Pancreas (tissue), 10 donors: ENCODE measurements around the gene FEZF2. TPM values are rescaled to one million over a fixed set of nuclear protein-coding genes. Genes with fewer than 3 reads are reported as not detected.

Source experiments
- ATAC-seq, 4 donors: fragments of 200-7000 bp; cut with Tn5 transposase; one replicate each; pipeline versions ENCODE4 v1.8.0 to v1.9.1; 2020; ENCODE audit warnings: mild to moderate bottlenecking in 4 of 4, moderate library complexity in 4 of 4
- DNase-seq, 6 donors: peaks; one replicate each; pipeline ENCODE4 v3.0.0-alpha.2; 2020
- FAIRE-seq: peaks from 2 replicates; lab custom pipeline; 2012; peaks lifted over from hg19 to GRCh38; lab: Jason Lieb, UNC
- H3K27ac ChIP-seq, 4 donors: fragments of 200-600 bp; sonication (generic); 1 replicate in 3 of 4; 2 replicates in 1 of 4; pipeline versions ENCODE4 v1.5.0 to v1.8.0; 2020
- H3K27me3 ChIP-seq, 4 donors: fragments of 200-600 bp; one replicate each; pipeline ENCODE4 v1.8.0; 2021
- H3K36me3 ChIP-seq, 3 donors: fragments of 200-600 bp; sonication (generic) in 1 of 3; one replicate each; pipeline versions ENCODE4 v1.5.0 to v1.8.0; 2020 to 2021
- H3K4me1 ChIP-seq, 3 donors: fragments of 200-600 bp; one replicate each; pipeline ENCODE4 v1.8.0; 2021
- H3K4me3 ChIP-seq, 4 donors: fragments of 200-600 bp; sonication (generic) in 2 of 4; one replicate each; pipeline versions ENCODE4 v1.5.0 to v1.8.0; 2020 to 2021
- H3K9me3 ChIP-seq, 4 donors: fragments of 200-600 bp; one replicate each; pipeline ENCODE4 v1.8.0; 2021
- CTCF ChIP-seq, 4 donors: fragments of 200-600 bp; sonication (generic) in 3 of 4; IDR thresholded peaks; one replicate each; pipeline versions ENCODE4 v1.5.0 to v1.8.0; 2021; ENCODE audit warnings: antibody characterized with exemption in 4 of 4
- WGBS, 2 donors: extraction: QIAGEN DNeasy Blood & Tissue Kit; methylation state at CpG; one replicate each; pipeline ENCODE4 v1.1.7; 2013; 5-methylcytosine and 5-hydroxymethylcytosine counted together
- intact Hi-C, 3 donors: fragments of 100-400 bp; cut with DNase I; formaldehyde crosslinking; loops; one replicate each; pipeline versions ENCODE4 v1.11.1 to v1.14.2; 2022
- polyA plus RNA-seq, 2 donors: library from polyadenylated mRNA; stranded (reverse); fragments of 200-250 nt; gene quantifications; one replicate each; pipeline ENCODE4 v1.2.3, GENCODE V29; 2013
- total RNA-seq, 6 donors: library from RNA; stranded (reverse); fragmentation: NEBNext Ultra II Directional in 4 of 6; extraction: Animal tissue kit (Norgen Biotek cat#: 25700) in 4 of 6; gene quantifications; one replicate each; pipeline versions ENCODE4 v1.2.1 to v1.2.4, GENCODE V29; 2021 to 2023
- donor health status: healthy with polysubstance abuse.
- donor health status: DM: no; HTN: no; CAD: no; lungs with moderate emphysema.
- donor health status: DM: no; HTN: no; CAD: no.
- donor health status: control.
- donor health status: control.
- donor health status: Bipolar disorder and iron deficiency.
- donor health status: DM: yes; HTN: yes; CAD: no.
- donor health status: DM: no; HTN: no; CAD: no.
- donor health status: DM: no; HTN: no; CAD: no.
- donor health status: DM: yes; HTN: yes; CAD: no.

The FEZF2 gene
- total and polyA plus RNA-seq, 8 donors = 0.12 TPM; not detected in 7

GRCh38 chr3:62374341-62375218, 1.2 kb upstream of the FEZF2 start:
- H3K27me3 ChIP-seq = peaks cover 0 to 62% (median 17%) of the 10 kb centered on the region in 4 donors

GRCh38 chr3:62373714-62374333, 474 bp upstream of the FEZF2 start:
- Histone ChIP-seq H3K4me3 (peak overlapping the region in 1 of 4 donors; percentile 4), H3K4me1 (peaks cover 0 to 5% (median 0%) of the 10 kb centered on the region in 3 donors), H3K27ac (no peak overlapping the region), H3K27me3 (peaks cover 0 to 62% (median 19%) of the 10 kb centered on the region in 4 donors), H3K9me3 (no peaks in the 10 kb centered on the region), H3K36me3 (no peaks in the 10 kb centered on the region)
- 3% methylated on average over 47 of the region's 47 CpGs for WGBS, 2 donors
- intact Hi-C loops = no loop called here
- ATAC-seq = no peak
- DNase-seq = peak in 1 of 6 donors; percentile 52
- TF ChIP-seq CTCF (IDR thresholded peaks at IDR 0.05) = no peak
- FAIRE-seq = no peak

More at GRCh38 chr3:62374341-62375218, 1.2 kb upstream of the FEZF2 start:
- Histone ChIP-seq H3K27ac (no peak overlapping the region), H3K4me1 (peaks cover 0 to under 1% (median 0%) of the 10 kb centered on the region in 3 donors), H3K9me3 (no peaks in the 10 kb centered on the region), H3K4me3 (peak overlapping the region in 1 of 4 donors; percentile 4), H3K36me3 (no peaks in the 10 kb centered on the region)
- 4 to 6% methylated on average over 30 of the region's 30 CpGs for WGBS, 2 donors
- intact Hi-C loops = no loop called here
- DNase-seq (no peak), ATAC-seq (no peak), FAIRE-seq (no peak)
- TF ChIP-seq CTCF (IDR thresholded peaks at IDR 0.05) = no peak

DNA sequence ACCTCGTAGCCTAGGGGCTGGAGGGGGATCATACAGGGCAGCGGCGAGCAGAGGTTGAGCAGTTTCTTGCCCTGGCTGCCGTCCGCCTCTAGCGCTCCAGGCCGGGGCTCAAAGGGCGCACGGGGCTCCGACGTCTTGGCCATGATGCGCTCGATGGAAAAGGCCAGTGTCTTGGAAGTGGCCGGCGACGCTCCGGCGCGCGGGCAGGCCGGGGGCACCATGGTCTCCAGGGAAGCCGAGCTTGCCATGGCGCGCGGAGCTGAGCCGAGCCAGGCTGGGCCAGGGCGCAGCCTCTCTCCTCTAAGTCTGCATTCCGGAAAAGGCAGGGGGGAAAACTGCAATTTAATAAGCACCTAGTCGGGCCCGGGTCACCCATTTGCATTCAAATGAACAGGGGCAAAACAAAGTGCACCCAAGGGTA, 719 bp downstream of the FEZF2 start:
- ATAC-seq (no peak), DNase-seq (no peak), FAIRE-seq (no peak)
- intact Hi-C loops = no loop called here
- peaks cover 0 to 5% (median 0%) of the 10 kb centered on the region in 3 donors for H3K4me1 ChIP-seq
- TF ChIP-seq CTCF (IDR thresholded peaks at IDR 0.05) = no peak
- WGBS, 2 donors = 1 to 2% methylated on average over 30 of the region's 30 CpGs
- H3K4me3 ChIP-seq = peak overlapping the region in 1 of 4 donors; percentile 3
- H3K27me3 ChIP-seq = peaks cover 0 to 63% (median 22%) of the 10 kb centered on the region in 4 donors
- no peaks in the 10 kb centered on the region for H3K36me3 ChIP-seq
- no peak overlapping the region for H3K27ac ChIP-seq
- H3K9me3 ChIP-seq = no peaks in the 10 kb centered on the region

- intact Hi-C loops = no loop called here
- no peak for ATAC-seq
- FAIRE-seq = no peak
- no peak for TF ChIP-seq CTCF (IDR thresholded peaks at IDR 0.05)
- H3K9me3 ChIP-seq = no peaks in the 10 kb centered on the region
- peaks cover 0 to 62% (median 18%) of the 10 kb centered on the region in 4 donors for H3K27me3 ChIP-seq
- no peak overlapping the region for H3K4me3 ChIP-seq
- no peak overlapping the region for H3K27ac ChIP-seq
- DNase-seq = peak in 1 of 6 donors; percentile 67
- no peaks in the 10 kb centered on the region for H3K36me3 ChIP-seq
- WGBS, 2 donors = 2 to 3% methylated on average over 53 to 66 of the region's 66 CpGs
- peaks cover 0 to 5% (median 0%) of the 10 kb centered on the region in 3 donors for H3K4me1 ChIP-seq
Measured at GRCh38 chr3:62371720-62372591, 1.4 kb downstream of the FEZF2 start.
